Lung (tissue), 12 donors: ENCODE data around the gene C1orf105. TPM values are rescaled to one million over a fixed set of nuclear protein-coding genes. Genes with fewer than 3 reads are reported as not detected.

Experiments used
- ATAC-seq: fragments of 200-7000 bp; cut with Tn5 transposase; one replicate; pipeline ENCODE4 v1.9.1; 2020; ENCODE audit warnings: moderate number of reproducible peaks; ENCODE audit not compliant: insufficient read depth, low FRiP score
- DNase-seq, 3 donors: peaks; one replicate each; pipeline ENCODE4 v3.0.0-alpha.2; 2013 to 2017
- H3K27ac ChIP-seq, 2 donors: one replicate each; pipeline ENCODE4 v1.5.1; 2013; ENCODE audit warnings: mild to moderate bottlenecking in 2 of 2, moderate library complexity in 2 of 2, control low read depth in 1 of 2, inconsistent platforms in 1 of 2, low read depth in 1 of 2, low read length in 1 of 2
- H3K27me3 ChIP-seq, 3 donors: one replicate each; pipeline ENCODE4 v1.5.1; 2013; ENCODE audit warnings: low read length in 2 of 3; ENCODE audit not compliant: control insufficient read depth in 3 of 3, insufficient read depth in 3 of 3
- H3K36me3 ChIP-seq, 4 donors: one replicate each; pipeline ENCODE4 v1.5.1; 2013; ENCODE audit warnings: low read length in 4 of 4, mild to moderate bottlenecking in 1 of 4, moderate library complexity in 1 of 4; ENCODE audit not compliant: control insufficient read depth in 4 of 4, insufficient read depth in 4 of 4
- H3K4me1 ChIP-seq, 5 donors: one replicate each; pipeline ENCODE4 v1.5.1; 2013; ENCODE audit warnings: low read length in 5 of 5, mild to moderate bottlenecking in 2 of 5, moderate library complexity in 1 of 5; ENCODE audit not compliant: control insufficient read depth in 5 of 5, insufficient read depth in 5 of 5
- H3K4me3 ChIP-seq: one replicate; pipeline ENCODE4 v1.5.1; 2013; ENCODE audit warnings: mild to moderate bottlenecking, control low read depth, moderate library complexity
- H3K9ac ChIP-seq, 2 donors: one replicate each; pipeline ENCODE4 v1.5.1; 2013; ENCODE audit warnings: low read length in 2 of 2, control low read depth in 1 of 2; ENCODE audit not compliant: insufficient read depth in 1 of 2
- H3K9me3 ChIP-seq, 4 donors: one replicate each; pipeline ENCODE4 v1.5.1; 2013; ENCODE audit warnings: low read length in 3 of 4, mild to moderate bottlenecking in 1 of 4, moderate library complexity in 1 of 4; ENCODE audit not compliant: control insufficient read depth in 4 of 4, insufficient read depth in 3 of 4
- WGBS, 2 donors: extraction: QIAGEN DNeasy Blood & Tissue Kit; methylation state at CpG; one replicate each; pipeline ENCODE4 v1.1.7; 2013; 5-methylcytosine and 5-hydroxymethylcytosine counted together
- polyA plus RNA-seq, 2 donors: library from polyadenylated mRNA; stranded (reverse); fragments of 200-250 nt; gene quantifications; one replicate each; pipeline ENCODE4 v1.2.1, GENCODE V29; 2013
- total RNA-seq, 2 donors: library from RNA; depleted of rRNA in 1 of 2; stranded (reverse); fragments of >200 nt in 1 of 2; gene quantifications; one replicate each; pipeline ENCODE4 v1.2.1, GENCODE V29; 2014 to 2021
- TF ChIP-seq, protein P1 (sequence below): IDR thresholded peaks from 2 replicates; pipeline ENCODE4 v1.5.1; 2012; ENCODE audit warnings: mild to moderate bottlenecking; ENCODE audit errors: control extremely low read depth, extremely low read depth
- donor health status: control.
- donor health status: control.
- donor health status: Bipolar disorder and iron deficiency.
- donor health status: healthy.
- donor health status: DM: yes; HTN: yes; CAD: no.

Gene C1orf105
- total and polyA plus RNA-seq, 4 donors, result not detected

DNA sequence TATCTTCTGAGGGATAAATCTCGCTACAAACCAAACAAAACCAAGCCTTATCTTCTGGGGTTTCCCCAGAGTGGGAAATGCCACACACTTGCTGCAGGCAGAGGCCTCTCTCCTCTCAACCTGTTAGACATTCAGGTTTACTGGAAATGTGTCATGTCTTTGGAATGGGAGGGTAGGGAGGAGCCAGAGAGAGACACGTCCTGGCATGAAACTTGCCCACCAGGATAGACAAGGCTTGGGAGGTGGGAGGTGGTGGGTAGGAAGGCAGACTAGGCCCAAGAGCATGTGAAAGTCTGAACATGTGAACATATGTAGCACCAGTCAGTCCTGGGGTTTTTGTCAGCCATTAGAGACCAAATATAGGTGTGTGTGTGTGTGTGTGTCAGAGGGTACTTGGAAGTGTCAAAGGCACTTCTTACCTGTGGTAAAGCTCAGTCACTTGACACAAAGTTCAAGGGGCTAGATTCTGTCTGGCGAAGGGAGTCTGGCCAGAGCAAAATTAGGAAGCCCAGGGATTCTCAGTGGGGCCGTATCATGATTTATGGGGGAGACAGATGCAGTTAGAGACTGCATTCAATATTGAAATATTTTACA is 55.8 kb downstream of the C1orf105 start:
- H3K4me1 ChIP-seq, result no peaks in the 10 kb centered on the region
- ATAC-seq (peak; percentile 44), DNase-seq (no peak)
- no peak overlapping the region for H3K9ac ChIP-seq
- H3K36me3 ChIP-seq, result no peaks in the 10 kb centered on the region
- H3K9me3 ChIP-seq, result no peaks in the 10 kb centered on the region
- H3K4me3 ChIP-seq, result no peak overlapping the region
- no peak overlapping the region for H3K27ac ChIP-seq
- H3K27me3 ChIP-seq, result no peaks in the 10 kb centered on the region
- 65 to 80% methylated on average over 4 of the region's 4 CpGs for WGBS, 2 donors
- TF ChIP-seq, protein P1, sequence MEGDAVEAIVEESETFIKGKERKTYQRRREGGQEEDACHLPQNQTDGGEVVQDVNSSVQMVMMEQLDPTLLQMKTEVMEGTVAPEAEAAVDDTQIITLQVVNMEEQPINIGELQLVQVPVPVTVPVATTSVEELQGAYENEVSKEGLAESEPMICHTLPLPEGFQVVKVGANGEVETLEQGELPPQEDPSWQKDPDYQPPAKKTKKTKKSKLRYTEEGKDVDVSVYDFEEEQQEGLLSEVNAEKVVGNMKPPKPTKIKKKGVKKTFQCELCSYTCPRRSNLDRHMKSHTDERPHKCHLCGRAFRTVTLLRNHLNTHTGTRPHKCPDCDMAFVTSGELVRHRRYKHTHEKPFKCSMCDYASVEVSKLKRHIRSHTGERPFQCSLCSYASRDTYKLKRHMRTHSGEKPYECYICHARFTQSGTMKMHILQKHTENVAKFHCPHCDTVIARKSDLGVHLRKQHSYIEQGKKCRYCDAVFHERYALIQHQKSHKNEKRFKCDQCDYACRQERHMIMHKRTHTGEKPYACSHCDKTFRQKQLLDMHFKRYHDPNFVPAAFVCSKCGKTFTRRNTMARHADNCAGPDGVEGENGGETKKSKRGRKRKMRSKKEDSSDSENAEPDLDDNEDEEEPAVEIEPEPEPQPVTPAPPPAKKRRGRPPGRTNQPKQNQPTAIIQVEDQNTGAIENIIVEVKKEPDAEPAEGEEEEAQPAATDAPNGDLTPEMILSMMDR, result no peak

DNA sequence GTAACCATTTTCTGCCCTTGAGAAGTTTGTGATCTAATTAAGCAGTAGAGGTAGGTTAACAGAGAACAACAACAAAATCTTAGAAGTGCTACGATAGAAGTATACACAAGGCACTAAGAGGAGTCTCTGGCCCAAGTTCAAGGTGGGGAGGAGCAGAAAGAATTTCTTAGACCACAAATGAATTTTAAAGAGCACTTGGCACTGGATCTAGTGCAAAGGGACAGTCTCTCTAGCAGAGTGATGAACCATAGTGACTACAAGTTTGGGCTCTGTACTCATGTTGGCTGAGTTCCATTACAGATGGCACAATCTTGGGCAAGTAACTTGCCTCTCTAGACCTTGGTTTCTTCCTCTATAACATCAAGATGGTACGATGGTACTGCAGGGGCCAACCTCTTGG is 56.7 kb downstream of the C1orf105 start:
- Histone ChIP-seq H3K9ac (no peak overlapping the region), H3K27ac (no peak overlapping the region)
- 70 to 73% methylated on average over 2 of the region's 2 CpGs for WGBS, 2 donors

DNA sequence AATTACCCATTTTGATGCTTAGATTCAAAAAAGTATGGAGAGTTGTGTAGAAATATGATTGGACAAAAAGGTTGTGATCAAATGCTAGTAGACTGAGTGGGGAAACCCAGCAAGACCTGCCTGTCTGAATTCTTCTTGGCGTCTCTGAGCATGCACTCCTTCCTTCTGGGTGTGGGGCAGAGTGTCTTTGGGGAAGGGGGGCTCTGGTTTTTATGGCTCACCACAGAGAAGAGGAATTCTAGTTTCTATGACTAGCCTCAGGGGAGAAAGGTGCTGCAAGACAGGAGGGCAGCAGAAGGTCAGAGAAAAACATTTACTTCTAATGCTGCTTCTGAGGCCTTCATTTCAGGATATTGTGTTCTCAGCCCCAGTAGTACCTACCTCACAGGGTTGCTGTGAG is 57.3 kb downstream of the C1orf105 start:
- TF ChIP-seq, protein P1, result no peak
- no peaks in the 10 kb centered on the region for H3K36me3 ChIP-seq
- H3K27me3 ChIP-seq, result no peaks in the 10 kb centered on the region
- no peaks in the 10 kb centered on the region for H3K9me3 ChIP-seq
- no peaks in the 10 kb centered on the region for H3K4me1 ChIP-seq
- no peak overlapping the region for H3K27ac ChIP-seq
- ATAC-seq, result no peak
- 82 to 88% methylated on average over 1 of the region's 1 CpG for WGBS, 2 donors
- H3K4me3 ChIP-seq, result no peak overlapping the region
- H3K9ac ChIP-seq, result no peak overlapping the region
- no peak for DNase-seq

More for the DNA sequence above, 56.7 kb downstream of the C1orf105 start:
- Histone ChIP-seq H3K27me3 (no peaks in the 10 kb centered on the region), H3K9me3 (no peaks in the 10 kb centered on the region), H3K4me1 (no peaks in the 10 kb centered on the region), H3K36me3 (no peaks in the 10 kb centered on the region), H3K4me3 (no peak overlapping the region)
- no peak for ATAC-seq
- no peak for DNase-seq
- TF ChIP-seq, protein P1, result no peak

DNA sequence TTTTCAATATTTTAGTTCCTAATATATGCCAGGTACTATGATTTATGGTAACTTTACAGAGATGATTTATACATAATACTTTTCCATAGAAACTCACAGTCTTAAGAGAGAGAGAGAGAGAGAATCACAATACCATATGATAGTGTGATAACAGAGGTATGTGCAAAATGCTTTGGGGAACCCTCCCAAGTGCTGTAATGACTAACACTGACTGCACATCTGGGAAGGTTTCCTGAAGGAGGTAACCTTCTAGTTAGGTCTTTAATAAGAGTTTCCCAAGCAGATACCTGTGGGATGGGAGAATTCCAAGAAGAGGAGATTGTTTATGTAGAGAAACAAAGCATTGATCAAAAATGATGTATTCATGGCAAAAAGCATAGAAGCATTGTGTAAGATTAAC is 58.0 kb downstream of the C1orf105 start:
- H3K9ac ChIP-seq, result no peak overlapping the region
- TF ChIP-seq, protein P1, result no peak
- DNase-seq (no peak), ATAC-seq (no peak)
- H3K27me3 ChIP-seq, result no peaks in the 10 kb centered on the region
- H3K27ac ChIP-seq, result no peak overlapping the region
- H3K9me3 ChIP-seq, result no peaks in the 10 kb centered on the region
- no peak overlapping the region for H3K4me3 ChIP-seq
- H3K36me3 ChIP-seq, result no peaks in the 10 kb centered on the region
- no peaks in the 10 kb centered on the region for H3K4me1 ChIP-seq
